Stimulated activated CD8-positive, alpha-beta memory T cell treated with anti-CD3 and anti-CD28 coated beads, Interleukin-4, amount 100 ng/mL, for 4 hours (primary cell): Measurements from ENCODE around the gene FANCG.
A peak's percentile ranks its signal among the peaks of the same experiment; 100 is the strongest.

Experiments
- DNase-seq, 2 donors: peaks; one replicate each; pipeline ENCODE4 v3.0.0-alpha.2; 2020; ENCODE audit warnings: low read depth in 2 of 2, low spot score in 1 of 2

The FANCG gene

GRCh38 chr9:35103660-35104191 is 24.0 kb upstream of the FANCG start:
- DNase-seq: no peak

GRCh38 chr9:35102769-35103659 is 23.3 kb upstream of the FANCG start, which contains the start of gene STOML2:
STOML2 (minus strand) TSS chr9:35103131; CDS start chr9:35103094, 37 bp downstream.
- peak; percentile 76 to 86 for DNase-seq

- no peak for DNase-seq
Measured at GRCh38 chr9:35102465-35102768, 22.7 kb upstream of the FANCG start.

- DNase-seq: no peak
Measured at GRCh38 chr9:35097573-35097972, 17.8 kb upstream of the FANCG start.

- peak; percentile 73 to 78 for DNase-seq
Measured at GRCh38 chr9:35096035-35096849, 16.5 kb upstream of the FANCG start, which contains the start of gene PIGO. PIGO (minus strand) TSS chr9:35096591; CDS start chr9:35095565, 1,026 bp downstream.

- DNase-seq: no peak
Measured at GRCh38 chr9:35091536-35091935, 11.8 kb upstream of the FANCG start.

GRCh38 chr9:35089434-35089833 is 9.7 kb upstream of the FANCG start:
- DNase-seq: no peak

- DNase-seq: no peak
Measured at GRCh38 chr9:35085078-35085477, 5.3 kb upstream of the FANCG start.

GRCh38 chr9:35079041-35079425 is 709 bp downstream of the FANCG start:
- no peak for DNase-seq

- no peak for DNase-seq
Measured at GRCh38 chr9:35078066-35078465, 1.7 kb downstream of the FANCG start.

- DNase-seq: no peak
Measured at GRCh38 chr9:35076848-35077247, 2.9 kb downstream of the FANCG start.

- DNase-seq: no peak
Measured at GRCh38 chr9:35075358-35075757, 4.4 kb downstream of the FANCG start.

- DNase-seq: no peak
Measured at GRCh38 chr9:35074791-35075190, 5.0 kb downstream of the FANCG start.

GRCh38 chr9:35074141-35074540 is 5.6 kb downstream of the FANCG start:
- DNase-seq: no peak

GRCh38 chr9:35073279-35073612 is 6.5 kb downstream of the FANCG start:
- DNase-seq: no peak

- DNase-seq: peak; percentile 88 to 95
Measured at GRCh38 chr9:35072461-35073278, 7.1 kb downstream of the FANCG start, which contains the start of gene VCP. VCP (minus strand) TSS chr9:35072625; CDS start chr9:35072353, 272 bp downstream.

GRCh38 chr9:35071814-35072460 is 7.8 kb downstream of the FANCG start:
- peak; percentile 35 to 55 for DNase-seq

- no peak for DNase-seq
Measured at GRCh38 chr9:35070823-35071813, 8.6 kb downstream of the FANCG start.

- DNase-seq: no peak
Measured at GRCh38 chr9:35069020-35069419, 10.7 kb downstream of the FANCG start.
